ENCODE data around the gene CNTN4. TPM values are rescaled to one million over a fixed set of nuclear protein-coding genes. Genes with fewer than 3 reads are reported as not detected.

CNTN4 gene
- total RNA-seq, 1 donor = under 0.01 TPM

DNA sequence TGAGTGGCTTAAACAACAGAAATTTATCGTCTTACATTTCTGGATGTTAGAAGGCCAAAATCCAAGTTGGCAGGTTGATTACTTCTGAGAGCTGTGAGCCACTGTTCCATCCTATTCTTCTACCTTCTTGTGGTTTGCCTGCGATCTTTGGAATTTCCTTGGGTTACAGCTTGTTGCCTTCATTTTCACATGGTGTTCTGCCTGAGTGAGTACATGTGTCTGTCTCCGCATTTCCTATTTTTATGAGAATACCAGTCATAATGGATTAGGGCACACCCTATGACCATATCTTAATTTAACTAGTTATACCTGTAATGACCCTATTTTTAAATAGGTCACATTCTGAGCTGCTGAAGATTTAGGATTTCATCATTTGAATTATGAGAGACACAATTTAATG is 294.3 kb downstream of the CNTN4 start:
- H3K27me3 ChIP-seq (ENCODE audit: insufficient read depth, low read length) = no peaks in the 10 kb centered on the region
- H3K36me3 ChIP-seq (ENCODE audit: insufficient read depth, low read length) = no peaks in the 10 kb centered on the region
- H3K79me2 ChIP-seq (ENCODE audit: insufficient read depth, low read length) = no peaks in the 10 kb centered on the region
- no peak overlapping the region for H3K4me3 ChIP-seq (ENCODE audit: insufficient read depth, low read length)
- no peaks in the 10 kb centered on the region for H3K4me1 ChIP-seq (ENCODE audit: insufficient read depth, low read length)
- no peaks in the 10 kb centered on the region for H4K20me1 ChIP-seq (ENCODE audit: insufficient read depth, low read length)
- no peak overlapping the region for H2AFZ ChIP-seq (ENCODE audit: low read length)
- TF ChIP-seq, protein P1, sequence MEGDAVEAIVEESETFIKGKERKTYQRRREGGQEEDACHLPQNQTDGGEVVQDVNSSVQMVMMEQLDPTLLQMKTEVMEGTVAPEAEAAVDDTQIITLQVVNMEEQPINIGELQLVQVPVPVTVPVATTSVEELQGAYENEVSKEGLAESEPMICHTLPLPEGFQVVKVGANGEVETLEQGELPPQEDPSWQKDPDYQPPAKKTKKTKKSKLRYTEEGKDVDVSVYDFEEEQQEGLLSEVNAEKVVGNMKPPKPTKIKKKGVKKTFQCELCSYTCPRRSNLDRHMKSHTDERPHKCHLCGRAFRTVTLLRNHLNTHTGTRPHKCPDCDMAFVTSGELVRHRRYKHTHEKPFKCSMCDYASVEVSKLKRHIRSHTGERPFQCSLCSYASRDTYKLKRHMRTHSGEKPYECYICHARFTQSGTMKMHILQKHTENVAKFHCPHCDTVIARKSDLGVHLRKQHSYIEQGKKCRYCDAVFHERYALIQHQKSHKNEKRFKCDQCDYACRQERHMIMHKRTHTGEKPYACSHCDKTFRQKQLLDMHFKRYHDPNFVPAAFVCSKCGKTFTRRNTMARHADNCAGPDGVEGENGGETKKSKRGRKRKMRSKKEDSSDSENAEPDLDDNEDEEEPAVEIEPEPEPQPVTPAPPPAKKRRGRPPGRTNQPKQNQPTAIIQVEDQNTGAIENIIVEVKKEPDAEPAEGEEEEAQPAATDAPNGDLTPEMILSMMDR (IDR thresholded peaks at IDR 0.05; ENCODE audit: extremely low read depth, low read depth, low read length) = no peak
- no peak for DNase-seq (ENCODE audit: insufficient read length, low spot score, missing footprints)
- H3K27ac ChIP-seq (ENCODE audit: low read depth, low read length) = no peak overlapping the region
- H3K4me2 ChIP-seq (ENCODE audit: insufficient read depth, low read length) = no peak overlapping the region
- H3K9me3 ChIP-seq (ENCODE audit: low read depth, low read length) = peaks cover 4% of the 10 kb centered on the region

DNA sequence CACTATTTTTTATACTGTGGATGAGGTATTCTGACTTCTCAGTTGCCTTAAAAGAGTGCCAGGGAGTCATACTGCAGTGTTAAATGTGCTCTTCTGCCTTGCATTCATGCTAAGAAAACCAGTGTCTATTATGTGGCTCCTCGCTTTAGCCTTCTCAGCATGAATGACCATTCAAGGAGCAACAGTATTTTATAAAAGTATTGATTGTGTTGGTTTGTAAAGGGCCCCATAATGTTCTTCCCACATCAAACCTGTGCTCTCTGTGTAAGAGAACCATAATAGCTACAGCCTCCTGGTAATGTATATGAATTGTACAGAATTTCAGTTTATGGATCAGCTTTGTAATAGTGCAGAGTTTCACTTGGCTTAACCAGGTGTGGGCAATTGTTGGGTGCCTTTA is 316.4 kb downstream of the CNTN4 start:
- Histone ChIP-seq H2AFZ (ENCODE audit: low read length) (no peak overlapping the region), H3K4me3 (ENCODE audit: insufficient read depth, low read length) (no peak overlapping the region), H3K9me3 (ENCODE audit: low read depth, low read length) (no peaks in the 10 kb centered on the region), H3K27ac (ENCODE audit: low read depth, low read length) (no peak overlapping the region), H3K79me2 (ENCODE audit: insufficient read depth, low read length) (no peaks in the 10 kb centered on the region), H3K27me3 (ENCODE audit: insufficient read depth, low read length) (no peaks in the 10 kb centered on the region), H3K4me2 (ENCODE audit: insufficient read depth, low read length) (no peak overlapping the region), H3K36me3 (ENCODE audit: insufficient read depth, low read length) (no peaks in the 10 kb centered on the region), H3K4me1 (ENCODE audit: insufficient read depth, low read length) (no peaks in the 10 kb centered on the region), H4K20me1 (ENCODE audit: insufficient read depth, low read length) (no peaks in the 10 kb centered on the region)
- no peak for DNase-seq (ENCODE audit: insufficient read length, low spot score, missing footprints)
- TF ChIP-seq, protein P1 (IDR thresholded peaks at IDR 0.05; ENCODE audit: extremely low read depth, low read depth, low read length) = no peak

DNA sequence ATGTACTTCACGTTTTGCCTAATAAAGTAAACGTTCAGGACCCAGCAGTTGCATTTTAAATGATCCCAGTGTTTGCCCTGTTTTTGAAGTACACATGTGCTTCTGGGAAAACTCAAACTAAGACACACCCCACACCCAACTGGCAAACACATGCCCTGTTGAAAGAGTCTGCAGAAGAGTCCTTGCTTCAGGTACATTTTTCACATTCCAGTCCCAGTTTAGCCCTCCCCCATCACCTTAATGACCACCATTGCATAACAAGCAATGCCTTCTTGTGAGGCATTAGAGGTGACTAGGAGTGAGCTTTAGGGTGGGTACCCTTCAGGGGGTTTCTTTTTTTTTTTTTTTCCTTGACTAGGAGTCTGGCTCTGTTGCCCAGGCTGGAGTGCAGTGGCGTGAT is 322.3 kb downstream of the CNTN4 start:
- H3K27me3 ChIP-seq (ENCODE audit: insufficient read depth, low read length) = no peaks in the 10 kb centered on the region
- H2AFZ ChIP-seq (ENCODE audit: low read length) = no peak overlapping the region
- no peak for DNase-seq (ENCODE audit: insufficient read length, low spot score, missing footprints)
- H3K36me3 ChIP-seq (ENCODE audit: insufficient read depth, low read length) = no peaks in the 10 kb centered on the region
- no peak overlapping the region for H3K27ac ChIP-seq (ENCODE audit: low read depth, low read length)
- no peaks in the 10 kb centered on the region for H3K9me3 ChIP-seq (ENCODE audit: low read depth, low read length)
- no peak overlapping the region for H3K4me2 ChIP-seq (ENCODE audit: insufficient read depth, low read length)
- no peak overlapping the region for H3K4me3 ChIP-seq (ENCODE audit: insufficient read depth, low read length)
- no peaks in the 10 kb centered on the region for H4K20me1 ChIP-seq (ENCODE audit: insufficient read depth, low read length)
- H3K79me2 ChIP-seq (ENCODE audit: insufficient read depth, low read length) = no peaks in the 10 kb centered on the region
- H3K4me1 ChIP-seq (ENCODE audit: insufficient read depth, low read length) = no peaks in the 10 kb centered on the region
- TF ChIP-seq, protein P1 (IDR thresholded peaks at IDR 0.05; ENCODE audit: extremely low read depth, low read depth, low read length) = no peak

DNA sequence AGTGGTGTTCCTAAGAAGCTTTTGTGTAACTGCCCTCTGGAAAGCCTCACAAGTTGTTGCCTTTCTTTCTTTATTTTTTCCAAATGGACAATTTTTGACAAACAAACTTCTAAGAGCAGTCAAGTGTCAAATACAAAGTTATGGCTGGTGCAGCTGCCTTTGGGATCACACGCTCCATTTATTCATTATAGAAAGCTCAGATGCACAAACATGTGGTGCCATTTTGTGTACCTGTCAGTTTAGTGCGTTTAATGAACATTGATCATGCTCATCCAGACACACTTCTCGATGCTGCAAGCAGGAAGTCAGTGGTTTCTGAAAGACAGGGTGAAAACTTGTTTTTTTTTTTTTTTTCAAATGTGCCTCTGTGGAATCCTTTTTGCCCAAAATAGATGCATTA is 324.5 kb downstream of the CNTN4 start:
- H3K9me3 ChIP-seq (ENCODE audit: low read depth, low read length) = no peaks in the 10 kb centered on the region
- H3K79me2 ChIP-seq (ENCODE audit: insufficient read depth, low read length) = no peaks in the 10 kb centered on the region
- H3K27ac ChIP-seq (ENCODE audit: low read depth, low read length) = no peak overlapping the region
- H3K27me3 ChIP-seq (ENCODE audit: insufficient read depth, low read length) = no peaks in the 10 kb centered on the region
- H4K20me1 ChIP-seq (ENCODE audit: insufficient read depth, low read length) = no peaks in the 10 kb centered on the region
- no peaks in the 10 kb centered on the region for H3K36me3 ChIP-seq (ENCODE audit: insufficient read depth, low read length)
- TF ChIP-seq, protein P1 (IDR thresholded peaks at IDR 0.05; ENCODE audit: extremely low read depth, low read depth, low read length) = no peak
- H3K4me1 ChIP-seq (ENCODE audit: insufficient read depth, low read length) = no peaks in the 10 kb centered on the region
- H3K4me2 ChIP-seq (ENCODE audit: insufficient read depth, low read length) = no peak overlapping the region
- DNase-seq (ENCODE audit: insufficient read length, low spot score, missing footprints) = no peak
- H3K4me3 ChIP-seq (ENCODE audit: insufficient read depth, low read length) = no peak overlapping the region
- H2AFZ ChIP-seq (ENCODE audit: low read length) = no peak overlapping the region

Data from osteoblast (primary cell).